Measurements from ENCODE around the gene PRKAR2B.

GRCh38 chr7:107160389-107160788 is 115.9 kb downstream of the PRKAR2B start:
- TF ChIP-seq EZH2 (IDR thresholded peaks at IDR 0.05; ENCODE audit: insufficient read depth, poor library complexity, severe bottlenecking) = no peak
- no peak for TF ChIP-seq EZH2phosphoT487 (IDR thresholded peaks at IDR 0.05; ENCODE audit: insufficient read depth, low read depth)

All from GM23248 (cell line).